ENCODE results near the gene CATSPERE.

GRCh38 chr1:244680667-244681066 lies 219.6 kb downstream of the CATSPERE start:
- TF ChIP-seq POLR2A (IDR thresholded peaks at IDR 0.05; ENCODE audit: low read length) (no peak), GATA1 (IDR thresholded peaks at IDR 0.05; ENCODE audit: low read depth, low read length) (no peak)

All from erythroblast (primary cell).